SK-N-SH (cell line): ENCODE data around the gene GDA.

ENCODE experiments used
- CTCF ChIP-seq: fragments of 200-600 bp; sonication (generic); IDR thresholded peaks from 2 replicates; pipeline ENCODE4 v1.6.1; 2017; ENCODE audit warnings: antibody characterized with exemption, mild to moderate bottlenecking, moderate library complexity
- ELF1 ChIP-seq: IDR thresholded peaks from 2 replicates; pipeline ENCODE4 v1.4.0; 2012
- EZH2phosphoT487 ChIP-seq: fragments of 200-600 bp; sonication (generic); IDR thresholded peaks from 2 replicates; pipeline ENCODE4 v1.6.1; 2017; ENCODE audit warnings: low read depth, mixed run types, mild to moderate bottlenecking, antibody characterized with exemption, moderate library complexity, borderline replicate concordance
- FOXJ3 ChIP-seq: sonication (generic); formaldehyde crosslinking; IDR thresholded peaks from 2 replicates; pipeline ENCODE4 v1.5.1; 2020; ENCODE audit warnings: mild to moderate bottlenecking, missing genetic modification reagents
- FOXM1 ChIP-seq: IDR thresholded peaks from 2 replicates; pipeline ENCODE4 v1.4.0; 2012; ENCODE audit warnings: low read depth, mild to moderate bottlenecking
- TAF1 ChIP-seq: IDR thresholded peaks from 2 replicates; pipeline ENCODE4 v1.6.1; 2012; ENCODE audit warnings: low read depth, mild to moderate bottlenecking, low read length, moderate library complexity, borderline replicate concordance
- USF2 ChIP-seq: fragments of 150-350 bp; IDR thresholded peaks from 2 replicates; pipeline ENCODE4 v1.6.1; 2017; ENCODE audit warnings: antibody characterized with exemption, low read length, low read depth, borderline replicate concordance
- ZBTB33 ChIP-seq: IDR thresholded peaks from 2 replicates; pipeline ENCODE4 v1.4.0; 2012; ENCODE audit warnings: low read depth, borderline replicate concordance

- no peak for TF ChIP-seq CTCF
- no peak for TF ChIP-seq USF2
- TF ChIP-seq ZBTB33, result no peak
- TF ChIP-seq FOXJ3 (CRISPR knock-in tag), result no peak
- TF ChIP-seq FOXM1, result no peak
- no peak for TF ChIP-seq TAF1
- no peak for TF ChIP-seq ELF1
- no peak for TF ChIP-seq EZH2phosphoT487
Measured at GRCh38 chr9:72292874-72293607, 143.8 kb downstream of the GDA start.
